Mammary epithelial cell (primary cell): ENCODE measurements around the gene KCNN1.

ENCODE experiments used
- CTCF ChIP-seq, 2 donors: IDR thresholded peaks in 1 of 2; conservative IDR thresholded peaks in 1 of 2; 2 replicates each; pipeline ENCODE4 v1.5.1; 2011 to 2012; ENCODE audit warnings: inconsistent platforms in 2 of 2, low read length in 2 of 2, mild to moderate bottlenecking in 2 of 2, control low read depth in 1 of 2, low read depth in 1 of 2; ENCODE audit not compliant: insufficient read depth in 1 of 2; ENCODE audit errors: extremely low read depth in 1 of 2
- EZH2 ChIP-seq: IDR thresholded peaks from 2 replicates; pipeline ENCODE4 v1.6.1; 2012; ENCODE audit warnings: low read length, inconsistent platforms, borderline replicate concordance

- TF ChIP-seq CTCF (conservative IDR thresholded peaks at IDR 0.05 in 1 of 2, IDR thresholded peaks at IDR 0.05 in 1 of 2; ENCODE audit: extremely low read depth in 1 of 2, insufficient read depth in 1 of 2, low read depth in 1 of 2, low read length in 2 of 2) (no peak), EZH2 (no peak)
Observed at GRCh38 chr19:18020212-18021085, 53.5 kb downstream of the KCNN1 start.
